ENCODE results near the gene SPART. TPM values are rescaled to one million over a fixed set of nuclear protein-coding genes. Genes with fewer than 3 reads are reported as not detected.
"Not testable (repeated sequence)": the region's sequence is repeated elsewhere in the genome, so short reads cannot be mapped to it uniquely, and the experiment has no call there.

Gene SPART
- polyA plus RNA-seq, 5 donors: 72.2 to 105 (median 94.3) TPM

DNA sequence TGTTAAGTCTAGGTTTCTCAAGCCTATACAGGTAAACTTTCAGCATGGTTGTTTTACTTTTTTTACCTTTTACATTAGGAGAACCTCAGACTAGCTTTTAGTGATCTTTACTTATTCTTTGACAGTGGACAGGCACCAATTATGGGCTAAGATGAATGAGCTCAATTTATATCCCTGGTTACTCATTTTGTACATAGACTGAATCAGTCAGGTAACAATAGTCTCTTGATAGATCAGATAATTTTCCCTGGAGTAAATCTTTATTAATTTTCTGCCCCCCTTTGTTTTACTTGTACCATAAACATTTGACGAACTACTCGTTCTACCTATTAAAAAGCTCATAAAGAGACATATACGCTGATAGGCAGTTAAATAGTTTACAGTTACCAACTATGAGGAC lies 22.8 kb downstream of the SPART start:
- no peak for DNase-seq

DNA sequence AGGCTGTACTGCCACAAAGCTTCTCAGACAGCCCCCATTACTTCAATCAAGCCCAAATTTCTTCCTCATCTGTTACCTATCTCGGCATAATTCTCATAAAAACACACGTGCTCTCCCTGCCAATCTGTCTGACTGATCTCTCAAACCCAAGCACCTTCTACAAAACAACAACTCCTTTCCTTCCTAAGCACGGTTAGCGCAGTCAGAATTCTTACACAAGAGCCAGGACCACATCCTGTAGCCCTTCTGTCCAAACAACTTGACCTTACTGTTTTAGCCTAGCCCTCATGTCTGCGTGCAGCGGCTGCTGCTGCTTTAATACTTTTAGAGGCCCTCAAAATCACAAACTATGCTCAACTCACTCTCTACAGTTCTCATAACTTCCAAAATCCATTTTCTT lies 26.4 kb downstream of the SPART start:
- DNase-seq: not testable (repeated sequence)

DNA sequence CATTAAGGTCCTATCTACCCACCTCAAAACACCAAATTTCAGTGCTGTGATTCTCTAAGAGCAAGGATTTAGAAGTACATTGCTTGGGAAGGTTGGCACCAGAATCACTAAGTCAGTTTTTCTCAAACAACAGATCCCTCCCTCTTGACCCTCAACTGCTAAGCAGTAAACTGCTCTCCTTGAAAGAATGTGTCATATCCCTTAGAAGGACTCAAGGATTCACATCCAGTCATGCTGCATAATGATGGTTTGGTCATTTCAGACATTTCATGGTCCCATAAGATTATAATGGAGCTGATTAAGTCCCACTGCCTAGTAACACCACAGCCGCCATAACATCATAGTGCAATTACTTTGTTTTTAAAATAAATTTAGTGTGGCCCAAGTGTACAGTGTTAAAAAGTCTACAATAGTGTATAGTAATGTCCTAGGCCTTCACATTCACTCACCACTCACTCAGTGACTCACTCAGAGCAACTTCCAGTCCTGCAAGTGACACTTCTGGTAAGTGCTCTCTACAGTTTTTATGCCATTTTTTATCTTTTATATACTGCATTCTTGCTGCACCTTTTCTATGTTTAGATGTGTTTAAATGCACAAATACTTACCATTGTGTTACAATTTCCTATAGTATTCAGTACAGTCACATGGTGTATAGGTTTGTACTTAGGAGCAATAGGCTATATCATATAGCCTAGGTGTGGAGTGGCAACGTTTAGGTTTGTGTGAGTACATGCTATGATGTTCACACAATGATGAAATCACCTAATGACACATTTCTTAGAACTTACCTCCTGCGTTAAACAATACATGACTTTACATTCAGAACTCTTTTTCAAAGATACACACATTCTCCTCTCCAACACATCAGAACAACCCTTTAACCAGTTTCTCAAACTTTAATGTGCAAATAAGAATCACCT lies 32.9 kb downstream of the SPART start:
- no peak for DNase-seq

DNA sequence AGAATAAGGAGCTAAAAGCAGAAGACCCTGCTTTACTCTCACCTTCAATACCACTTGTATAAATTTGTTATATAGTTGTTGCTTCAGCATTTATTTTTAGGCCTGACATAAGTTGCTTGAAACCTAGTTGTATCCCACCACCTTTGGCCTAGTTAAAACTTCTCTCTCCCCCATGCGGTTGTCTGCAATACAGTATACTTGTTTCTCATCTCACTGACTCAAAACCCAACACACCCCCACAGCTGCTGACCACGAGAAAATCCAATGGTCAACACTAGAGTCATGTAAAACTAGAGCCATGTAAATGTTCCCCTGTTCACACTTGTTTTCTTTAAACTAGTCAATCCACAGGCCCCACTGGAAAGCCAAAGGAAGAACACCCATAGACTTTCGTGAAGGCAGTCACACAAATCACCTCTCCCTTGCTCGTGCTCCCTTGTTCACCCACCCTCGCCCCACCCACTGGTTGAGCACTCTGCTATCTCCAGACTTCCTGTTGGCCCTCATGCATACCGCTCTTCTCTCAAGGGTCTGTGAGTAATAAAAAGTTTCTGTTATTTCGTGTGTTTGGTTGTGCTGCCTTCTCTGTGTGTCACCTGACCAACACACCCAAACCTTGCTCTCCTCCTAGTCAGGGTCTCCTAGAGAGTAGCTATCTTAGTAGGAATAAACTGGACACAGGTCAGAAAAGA lies 35.6 kb downstream of the SPART start:
- DNase-seq: no peak

DNA sequence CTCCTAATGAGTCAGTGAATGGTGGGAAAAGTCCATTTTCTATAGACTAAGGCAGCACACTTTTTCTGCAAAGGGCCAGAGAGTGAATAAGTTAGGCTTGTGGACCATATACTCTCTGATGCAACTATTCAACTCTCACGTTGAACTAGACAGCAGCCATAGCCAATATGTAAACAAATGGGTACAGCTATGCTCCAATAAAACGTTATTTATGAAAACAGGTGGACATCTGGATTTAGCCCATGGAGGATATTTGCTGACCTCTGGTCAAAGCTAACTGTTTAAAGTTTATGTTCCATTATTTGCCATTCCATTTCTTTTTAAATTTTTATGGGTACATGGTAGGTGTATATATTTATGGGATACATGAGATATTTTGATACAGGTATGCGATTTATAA lies 43.9 kb downstream of the SPART start:
- DNase-seq: no peak

DNA sequence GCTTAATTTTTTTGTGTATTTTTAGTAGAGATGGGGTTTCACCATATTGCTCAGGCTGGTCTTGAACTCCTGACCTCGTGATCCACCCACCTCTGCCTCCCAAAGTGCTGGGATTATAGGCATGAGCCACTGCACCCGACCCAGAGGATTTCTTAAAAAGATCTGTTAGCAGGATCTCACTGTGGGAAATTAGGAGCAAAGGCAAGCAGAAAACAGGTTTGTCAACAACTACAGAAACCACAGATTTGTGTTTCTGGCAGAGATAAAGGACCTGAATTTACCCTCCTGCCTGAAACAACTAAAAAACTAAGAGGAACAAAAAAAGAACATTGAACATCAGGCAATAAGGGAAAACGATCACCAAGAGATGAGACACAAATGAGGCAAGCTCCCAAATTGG lies 46.7 kb downstream of the SPART start:
- not testable (repeated sequence) for DNase-seq

DNA sequence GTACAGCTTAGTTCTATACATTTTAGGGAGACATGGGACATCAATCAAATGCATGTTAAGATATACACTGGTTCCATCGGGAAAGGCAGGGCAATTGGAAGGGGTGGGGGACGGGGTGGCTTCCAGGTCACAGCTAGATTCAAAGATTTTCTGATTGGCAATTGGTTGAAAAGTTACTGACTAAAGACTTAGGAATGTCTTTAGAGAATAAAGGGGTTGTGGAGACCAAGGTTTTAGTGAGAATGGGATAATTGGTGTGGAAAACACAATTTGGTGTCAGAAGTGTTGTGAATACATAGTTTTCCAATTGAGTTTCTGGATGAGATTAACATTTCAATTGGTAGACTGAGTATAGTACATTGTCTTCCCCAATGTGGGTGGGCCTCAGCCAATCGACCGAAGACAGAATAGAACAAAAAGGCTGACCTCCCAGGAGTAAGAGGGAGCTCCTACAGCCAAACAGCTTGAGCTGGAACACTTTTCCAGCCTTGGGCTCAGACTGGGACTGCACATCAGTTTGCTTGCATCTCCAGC lies 47.6 kb downstream of the SPART start:
- DNase-seq: no peak

DNA sequence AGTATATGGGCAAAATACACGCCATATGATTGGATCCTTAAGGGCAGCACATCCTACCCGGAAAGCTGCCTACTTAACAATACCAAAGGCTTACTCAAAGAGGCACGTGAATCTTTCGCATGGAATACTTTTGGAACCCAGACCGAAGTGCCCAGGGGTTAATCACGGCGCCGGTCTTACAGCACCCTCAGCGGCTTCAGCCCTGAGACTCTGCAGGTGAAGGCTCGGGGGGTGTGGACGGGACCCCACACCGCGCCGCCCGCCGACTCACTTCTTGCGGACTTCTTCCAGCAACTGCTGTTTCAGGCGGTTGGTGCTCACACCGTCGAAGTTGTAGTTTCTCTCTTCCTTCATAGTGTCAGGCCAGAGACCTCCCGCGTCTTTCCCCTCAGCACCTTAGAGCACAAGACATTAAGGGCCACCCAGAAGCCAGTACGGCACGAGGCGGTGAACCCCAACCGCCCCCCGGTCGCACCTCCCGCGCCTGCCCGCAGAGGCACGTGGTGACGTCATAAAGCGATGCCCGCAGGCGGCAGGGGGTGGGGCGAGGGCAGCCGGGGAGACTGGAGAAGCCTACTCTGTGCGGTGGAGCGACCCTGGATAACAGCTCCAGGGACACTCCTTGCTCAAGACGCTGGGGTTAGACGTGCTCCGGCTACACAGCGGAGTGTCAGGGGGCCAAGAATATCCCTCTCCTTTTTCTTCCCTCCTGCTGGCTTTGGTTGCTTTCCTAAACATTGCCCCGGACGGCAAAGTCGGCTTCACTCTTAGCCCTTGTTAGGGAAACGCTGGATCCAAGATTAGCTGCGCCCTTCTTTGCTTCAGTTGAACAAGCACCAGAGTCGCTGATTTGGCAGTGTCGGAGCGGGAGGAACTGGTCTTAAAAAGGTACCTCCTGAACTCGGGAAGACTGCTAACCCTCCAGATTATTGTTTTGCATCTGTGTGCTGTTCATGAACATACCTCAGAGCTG lies 48.5 kb downstream of the SPART start, which contains the start of gene CCDC169:
Gene CCDC169 (minus strand): TSS at position 449 of the 973 bp plus-strand sequence. CDS start 95 bp downstream, at position 354.
- DNase-seq: peak; percentile 70 to 71

DNA sequence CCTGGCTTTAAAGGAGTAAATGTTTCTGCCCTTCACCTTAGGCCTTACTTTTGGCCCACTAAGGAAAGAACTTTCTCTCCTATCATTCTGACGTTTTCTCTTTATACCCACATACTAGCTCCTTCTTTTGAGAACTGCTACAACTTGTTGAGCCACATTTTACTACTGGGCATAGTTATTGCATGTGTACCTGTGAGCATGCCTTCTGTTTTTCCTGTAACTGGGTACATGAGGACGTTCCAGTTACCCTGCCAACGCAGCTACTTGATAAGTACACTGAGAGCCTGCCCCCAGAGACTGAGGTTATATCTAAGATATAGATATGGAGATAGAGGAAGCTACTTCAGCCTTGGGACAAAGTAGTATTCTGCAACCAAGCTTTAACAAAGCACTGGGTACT lies 52.1 kb downstream of the SPART start:
- DNase-seq: no peak

DNA sequence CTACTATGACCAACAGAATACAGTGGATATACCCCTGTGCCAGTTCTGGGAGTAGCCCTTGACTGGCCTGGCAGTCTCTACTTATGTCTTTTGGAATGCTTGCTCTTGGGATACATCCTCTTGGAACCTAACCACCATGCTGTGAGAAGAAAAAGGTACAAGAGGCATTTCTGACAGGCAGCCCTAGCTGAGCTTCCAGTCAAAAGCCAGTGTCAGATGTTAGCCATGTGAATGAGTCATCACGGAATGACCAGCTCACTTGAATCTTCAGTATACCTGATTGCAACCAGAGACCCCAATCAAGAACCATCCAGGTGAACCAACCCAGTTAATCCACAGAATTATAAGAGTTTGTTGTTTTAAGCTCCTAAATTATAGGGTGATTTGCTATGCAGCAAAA lies 52.7 kb downstream of the SPART start:
- DNase-seq: no peak

DNA sequence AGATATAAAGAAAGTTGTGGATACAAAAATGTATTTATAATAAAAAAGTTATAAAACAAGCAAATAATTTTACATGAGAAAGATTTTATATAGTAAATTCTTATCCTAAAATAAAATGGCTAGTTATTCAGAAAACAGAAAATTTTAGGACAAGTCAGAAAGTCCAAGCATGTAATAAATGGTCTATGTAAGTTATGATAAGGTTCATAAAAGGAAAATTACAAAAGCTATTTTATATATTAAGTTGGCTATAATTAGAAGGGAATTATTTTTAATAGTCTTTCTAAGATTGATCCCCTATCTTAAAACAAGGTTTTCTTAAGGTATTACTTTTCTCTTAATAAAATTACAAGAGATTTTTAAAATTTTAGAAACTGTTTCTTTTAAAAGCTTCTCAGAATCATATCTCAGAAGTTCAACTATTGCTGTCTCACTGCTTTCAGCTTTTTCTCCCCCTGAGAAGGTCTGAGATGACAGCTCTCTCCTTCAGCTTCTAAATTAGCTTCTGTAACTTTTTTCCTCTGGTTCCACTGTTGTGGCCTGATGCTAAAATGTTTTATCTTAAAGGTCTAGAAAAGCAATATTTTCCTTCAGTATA lies 57.3 kb downstream of the SPART start:
- no peak for DNase-seq

DNA sequence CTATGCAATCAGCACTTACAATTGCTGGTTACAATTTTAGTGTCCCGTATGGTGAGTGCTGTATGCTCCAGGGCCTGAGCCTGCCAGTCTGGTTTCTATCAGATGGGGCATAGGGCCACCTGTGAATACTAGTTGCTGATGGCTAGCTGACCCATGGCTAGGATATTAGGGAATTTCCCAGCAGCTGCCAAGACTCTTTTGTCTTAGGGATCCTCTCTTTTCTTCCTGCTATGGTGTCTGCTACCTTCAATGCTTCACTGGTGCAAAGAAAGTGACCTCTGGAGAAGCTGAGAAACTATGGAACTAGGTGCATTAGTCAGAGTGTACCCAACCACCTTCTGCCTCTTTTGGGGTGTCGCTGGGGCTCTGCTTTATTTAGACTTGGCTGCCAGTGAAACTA lies 60.2 kb downstream of the SPART start:
- DNase-seq: no peak

DNA sequence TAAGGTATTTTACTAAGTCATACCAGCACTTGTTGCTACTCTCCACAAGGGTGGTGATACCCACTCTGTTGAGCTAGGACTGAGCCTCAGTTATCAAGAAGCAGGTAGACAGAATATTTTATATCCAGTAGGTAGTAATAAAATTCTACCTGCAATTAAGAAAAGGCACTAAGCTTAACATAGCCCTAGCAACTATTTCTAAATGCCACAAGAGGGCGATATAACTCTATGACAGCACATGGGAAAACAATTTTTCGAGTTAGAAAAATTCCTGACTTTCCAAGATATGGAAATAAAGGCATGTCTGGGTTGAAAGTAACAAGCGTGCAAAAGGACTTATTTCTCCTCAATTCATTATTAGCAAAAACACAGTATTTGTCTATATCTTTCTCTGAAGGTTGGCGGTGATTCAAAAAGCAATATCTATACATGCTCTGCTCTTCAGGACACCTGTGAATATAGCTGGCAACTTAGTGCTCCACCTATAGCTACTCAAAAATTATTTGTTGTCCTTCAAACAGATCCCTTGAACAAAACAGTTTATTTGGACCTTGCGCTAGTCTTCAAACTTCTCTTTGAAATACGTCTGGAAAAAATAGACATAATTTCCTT lies 63.3 kb downstream of the SPART start:
- peak in 1 of 2 donors; percentile 38 for DNase-seq

DNA sequence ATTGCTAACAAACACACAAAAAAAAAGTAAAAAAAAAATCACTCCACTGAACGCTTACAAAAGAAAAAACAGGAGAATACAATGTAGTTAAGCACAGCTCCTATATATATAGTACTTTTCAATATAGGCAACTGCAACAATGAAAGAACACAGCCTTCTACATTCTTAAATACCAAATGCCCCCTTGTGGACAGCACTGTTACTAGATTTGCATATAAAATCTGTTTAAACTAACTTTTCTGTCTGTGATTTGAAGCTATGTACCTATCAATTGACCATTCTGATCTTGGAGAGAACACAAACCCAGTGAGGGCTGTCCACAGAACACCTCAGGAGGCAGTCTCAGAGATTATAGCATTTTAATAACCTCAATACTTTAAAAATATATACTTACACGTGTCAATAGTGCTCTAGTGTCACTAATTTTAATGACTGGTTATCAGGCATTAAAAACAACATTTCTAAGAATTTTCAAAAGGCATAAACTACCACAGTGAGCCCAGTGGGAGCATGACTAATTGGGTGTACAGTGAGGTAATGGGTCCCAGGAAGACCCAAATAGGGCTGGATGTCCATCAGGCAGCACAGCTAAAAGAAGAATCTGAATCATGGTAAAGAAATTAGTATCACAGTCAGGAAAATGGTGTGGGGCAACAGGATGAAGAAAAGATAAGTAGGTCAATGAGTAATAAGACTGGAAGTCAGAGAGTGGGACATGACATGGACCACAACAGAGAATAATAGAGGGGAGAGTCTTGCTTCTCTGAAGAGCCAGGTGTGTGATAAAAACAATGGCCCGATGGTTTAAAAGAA lies 70.8 kb downstream of the SPART start:
- DNase-seq: peak; percentile 27 to 48

DNA sequence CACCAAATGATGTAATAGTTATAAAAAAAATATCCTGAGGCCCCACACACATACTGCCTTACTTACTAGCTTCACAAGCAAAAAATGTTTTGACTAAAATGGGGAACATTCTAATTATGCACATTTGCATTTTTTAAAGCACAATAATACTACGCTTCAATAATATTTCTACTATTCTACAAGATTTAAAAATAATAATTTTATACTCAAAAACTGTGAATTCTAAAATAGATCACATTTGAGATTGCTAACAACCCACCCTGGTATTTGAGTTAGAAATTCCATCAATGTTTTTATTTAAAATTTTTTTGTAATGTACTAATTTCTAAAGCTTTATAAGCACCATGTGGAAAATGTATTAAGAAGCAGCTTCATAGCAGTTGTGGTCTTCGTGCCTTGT lies 72.8 kb downstream of the SPART start:
- DNase-seq: no peak

DNA sequence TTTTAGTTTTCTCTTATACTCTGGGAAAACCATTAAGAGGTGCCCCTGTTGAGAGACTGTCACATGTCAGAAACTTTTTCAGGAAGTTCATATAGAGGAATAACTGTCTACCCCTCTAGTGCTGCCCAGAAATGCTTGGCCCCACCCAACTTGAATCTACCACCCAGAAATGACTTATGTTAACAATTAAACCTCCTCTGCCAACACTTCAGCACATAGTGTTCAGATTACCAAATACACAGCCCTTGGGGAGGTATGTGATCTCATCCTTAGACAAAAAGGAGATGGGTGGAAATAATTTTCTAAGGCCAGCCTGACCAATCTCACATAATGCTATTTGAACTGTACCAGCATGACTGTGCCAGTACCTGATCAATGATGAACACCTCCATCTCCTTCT lies 84.2 kb downstream of the SPART start:
- DNase-seq: no peak

DNA sequence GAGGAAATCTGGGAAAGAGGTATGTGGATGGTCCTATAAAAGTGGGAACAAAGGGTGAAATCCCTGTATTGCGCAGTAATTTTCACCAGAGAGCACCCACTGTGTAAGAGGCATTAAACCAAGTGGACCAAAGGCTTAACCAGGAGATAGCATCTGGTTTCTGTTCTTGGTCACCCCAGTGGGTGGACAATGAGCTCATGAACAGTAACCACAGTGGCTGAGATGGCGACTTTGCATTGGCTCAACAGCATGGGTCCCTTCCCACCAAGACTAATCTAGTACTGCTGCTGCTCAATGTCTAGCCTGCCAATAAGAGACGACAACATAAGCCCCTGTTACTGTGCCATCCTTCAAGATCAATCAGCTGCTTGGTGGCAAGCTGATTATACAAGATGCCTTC lies 85.2 kb downstream of the SPART start:
- no peak for DNase-seq

DNA sequence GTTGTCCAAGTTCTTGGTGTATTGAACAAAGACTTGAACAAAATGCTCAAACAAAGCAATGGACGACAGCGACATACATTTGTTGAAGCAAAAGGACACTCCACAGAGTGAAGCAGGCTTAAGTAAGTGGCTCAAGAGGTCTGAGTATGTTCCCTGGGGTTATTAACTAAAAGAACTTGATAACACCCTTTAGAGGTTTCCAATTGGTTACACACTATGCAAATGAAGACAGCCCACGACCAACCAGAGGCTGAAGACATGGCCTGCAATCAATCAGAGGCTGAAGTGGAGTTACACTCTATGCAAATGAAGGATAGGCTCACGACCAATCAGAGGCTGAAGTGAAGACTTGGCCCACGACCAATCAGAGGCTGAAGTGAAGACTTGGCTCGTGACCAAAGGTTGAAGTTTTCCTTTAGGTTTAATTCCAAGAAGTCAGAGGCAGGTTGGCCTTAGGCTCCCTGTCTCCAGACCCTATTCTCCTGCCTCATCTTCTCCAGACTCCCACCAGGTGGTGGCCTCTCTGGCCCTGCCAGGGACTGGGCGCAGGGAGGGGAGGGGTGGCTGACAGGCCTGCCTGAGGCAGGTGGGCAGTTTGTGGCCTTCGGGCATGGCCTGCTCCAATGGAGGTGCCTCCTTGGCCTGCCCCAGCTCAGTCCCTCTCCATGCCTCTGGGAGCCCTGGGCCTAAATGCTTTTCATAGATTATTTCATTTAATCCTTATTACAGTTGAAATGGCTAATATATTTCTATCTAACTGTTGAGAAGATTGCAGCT lies 86.6 kb downstream of the SPART start:
- no peak for DNase-seq

DNA sequence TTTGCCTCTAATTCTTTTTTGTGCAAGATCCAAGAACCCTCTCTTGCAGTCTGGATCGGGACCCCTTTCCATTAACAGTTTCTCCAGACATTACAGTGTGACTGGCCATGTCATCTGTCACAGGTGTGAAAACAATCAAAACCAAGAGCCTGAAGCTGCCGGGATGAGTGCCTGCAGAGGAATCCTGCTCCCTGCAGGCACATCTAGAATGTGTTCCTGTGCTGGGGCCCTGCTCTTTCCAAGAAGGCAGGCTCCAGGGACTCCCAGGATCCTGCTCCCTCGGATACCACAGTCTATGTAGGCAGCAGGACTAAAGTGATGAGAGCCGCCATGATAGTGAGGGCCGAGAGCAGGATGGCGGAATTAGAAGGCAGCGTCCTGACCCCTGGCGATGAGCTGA lies 87.4 kb downstream of the SPART start:
- no peak for DNase-seq
